GM20000 (cell line): Measurements from ENCODE around the gene GALNT11.
A peak's percentile ranks its signal among the peaks of the same experiment; 100 is the strongest.
"Not testable (repeated sequence)": the region's sequence is repeated elsewhere in the genome, so short reads cannot be mapped to it uniquely, and the experiment has no call there.

Source experiments
- DNase-seq: peaks from one replicate; pipeline ENCODE4 v3.0.0; 2012; ENCODE audit warnings: low spot score
- TF ChIP-seq, protein P1 (sequence below): IDR thresholded peaks from 2 replicates; pipeline ENCODE4 v1.5.1; 2012; ENCODE audit warnings: mild to moderate bottlenecking, control low read depth; ENCODE audit errors: extremely low read depth, missing control alignments

Gene GALNT11

DNA sequence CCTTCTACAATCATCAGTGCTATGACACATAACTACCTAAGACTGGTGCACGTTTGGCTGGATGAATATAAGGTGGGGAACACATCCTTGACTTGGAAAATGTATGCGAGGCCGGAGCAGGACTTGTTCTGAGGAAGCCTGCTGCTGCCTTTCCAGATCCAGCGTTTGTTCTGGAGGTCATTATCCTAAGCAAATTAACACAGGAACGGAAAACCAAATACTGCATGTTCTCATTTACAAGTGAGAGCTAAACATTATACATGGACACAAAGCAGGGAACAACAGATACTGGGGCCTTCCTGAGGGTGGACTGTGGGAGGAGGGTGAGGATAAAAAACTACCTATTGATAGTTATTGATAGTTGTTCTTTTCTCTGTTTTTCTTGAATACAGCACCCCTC, 10.8 kb upstream of the GALNT11 start:
- TF ChIP-seq, protein P1, sequence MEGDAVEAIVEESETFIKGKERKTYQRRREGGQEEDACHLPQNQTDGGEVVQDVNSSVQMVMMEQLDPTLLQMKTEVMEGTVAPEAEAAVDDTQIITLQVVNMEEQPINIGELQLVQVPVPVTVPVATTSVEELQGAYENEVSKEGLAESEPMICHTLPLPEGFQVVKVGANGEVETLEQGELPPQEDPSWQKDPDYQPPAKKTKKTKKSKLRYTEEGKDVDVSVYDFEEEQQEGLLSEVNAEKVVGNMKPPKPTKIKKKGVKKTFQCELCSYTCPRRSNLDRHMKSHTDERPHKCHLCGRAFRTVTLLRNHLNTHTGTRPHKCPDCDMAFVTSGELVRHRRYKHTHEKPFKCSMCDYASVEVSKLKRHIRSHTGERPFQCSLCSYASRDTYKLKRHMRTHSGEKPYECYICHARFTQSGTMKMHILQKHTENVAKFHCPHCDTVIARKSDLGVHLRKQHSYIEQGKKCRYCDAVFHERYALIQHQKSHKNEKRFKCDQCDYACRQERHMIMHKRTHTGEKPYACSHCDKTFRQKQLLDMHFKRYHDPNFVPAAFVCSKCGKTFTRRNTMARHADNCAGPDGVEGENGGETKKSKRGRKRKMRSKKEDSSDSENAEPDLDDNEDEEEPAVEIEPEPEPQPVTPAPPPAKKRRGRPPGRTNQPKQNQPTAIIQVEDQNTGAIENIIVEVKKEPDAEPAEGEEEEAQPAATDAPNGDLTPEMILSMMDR = no peak
- no peak for DNase-seq

DNA sequence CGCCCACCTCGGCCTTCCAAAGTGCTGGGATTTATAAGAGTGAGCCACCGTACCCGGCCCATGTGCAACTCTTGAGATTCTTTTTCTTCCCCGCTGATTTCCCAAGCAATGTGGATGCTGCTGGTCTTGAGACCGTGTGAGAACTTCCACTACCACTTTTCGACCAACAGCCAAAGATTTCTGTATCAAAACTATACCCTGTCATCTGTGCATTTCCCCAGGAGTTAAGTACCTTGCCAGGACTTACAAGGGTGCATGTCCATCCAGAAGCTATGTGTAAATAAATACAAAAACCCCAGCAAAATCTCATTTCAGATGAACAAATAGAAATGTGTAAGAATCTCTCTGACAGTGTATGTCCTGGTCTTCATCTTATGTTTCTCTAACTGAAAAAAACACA, 9.9 kb upstream of the GALNT11 start:
- no peak for DNase-seq
- TF ChIP-seq, protein P1 = no peak

DNA sequence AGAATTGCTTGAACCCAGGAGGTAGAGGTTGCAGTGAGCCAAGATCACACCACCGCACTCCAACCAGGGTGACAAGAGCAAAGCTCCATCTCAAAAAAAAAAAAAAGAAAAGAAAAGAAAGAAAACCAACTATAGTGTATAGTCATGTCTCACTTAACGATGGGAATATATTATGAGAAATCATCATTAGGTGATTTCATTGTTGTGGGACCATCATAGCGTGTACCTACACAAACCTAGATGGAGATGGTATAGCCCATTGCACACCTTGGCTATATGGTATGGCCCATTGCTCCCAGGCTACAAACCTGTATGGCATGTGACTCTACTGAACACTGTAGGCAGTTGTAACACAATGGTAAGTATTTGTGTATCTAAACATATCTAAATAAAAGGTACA, 8.5 kb upstream of the GALNT11 start:
- no peak for DNase-seq
- TF ChIP-seq, protein P1 = no peak

DNA sequence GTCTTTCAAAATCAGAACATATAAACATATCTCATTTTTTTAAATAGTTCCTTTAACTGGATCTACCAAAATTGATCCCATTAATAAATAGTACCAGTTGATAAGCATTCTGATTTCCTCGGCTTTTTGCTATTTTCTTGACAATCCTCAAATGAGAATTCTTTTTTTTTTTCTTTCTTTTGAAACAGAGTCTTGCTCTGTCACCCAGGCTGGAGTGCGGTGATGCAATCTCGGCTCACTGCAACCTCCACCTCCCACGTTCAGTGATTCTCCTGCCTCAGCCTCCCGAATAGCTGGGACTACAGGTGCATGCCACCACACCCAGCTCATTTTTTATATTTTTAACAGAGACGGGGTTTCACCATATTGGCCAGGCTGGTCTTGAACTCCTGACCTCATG, 7.8 kb upstream of the GALNT11 start:
- not testable (repeated sequence) for DNase-seq

DNA sequence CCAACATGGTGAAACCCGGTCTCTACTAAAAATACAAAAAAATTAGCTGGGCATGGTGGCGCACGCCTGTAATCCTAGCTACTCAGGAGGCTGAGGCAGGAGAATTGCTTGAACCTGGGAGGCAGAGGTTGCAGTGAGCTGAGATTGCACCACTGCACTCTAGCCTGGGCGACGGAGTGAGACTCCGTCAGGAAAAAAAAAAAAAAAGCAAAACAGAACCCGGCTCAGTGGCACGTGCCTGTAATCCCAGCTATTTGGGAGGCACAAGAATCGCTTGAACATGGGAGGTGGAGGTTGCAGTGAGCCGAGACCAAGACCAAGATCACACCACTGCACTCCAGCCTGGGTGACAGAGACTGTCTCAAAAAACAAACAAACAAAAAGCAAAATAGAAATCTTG, 3.7 kb upstream of the GALNT11 start:
- DNase-seq = not testable (repeated sequence)

DNA sequence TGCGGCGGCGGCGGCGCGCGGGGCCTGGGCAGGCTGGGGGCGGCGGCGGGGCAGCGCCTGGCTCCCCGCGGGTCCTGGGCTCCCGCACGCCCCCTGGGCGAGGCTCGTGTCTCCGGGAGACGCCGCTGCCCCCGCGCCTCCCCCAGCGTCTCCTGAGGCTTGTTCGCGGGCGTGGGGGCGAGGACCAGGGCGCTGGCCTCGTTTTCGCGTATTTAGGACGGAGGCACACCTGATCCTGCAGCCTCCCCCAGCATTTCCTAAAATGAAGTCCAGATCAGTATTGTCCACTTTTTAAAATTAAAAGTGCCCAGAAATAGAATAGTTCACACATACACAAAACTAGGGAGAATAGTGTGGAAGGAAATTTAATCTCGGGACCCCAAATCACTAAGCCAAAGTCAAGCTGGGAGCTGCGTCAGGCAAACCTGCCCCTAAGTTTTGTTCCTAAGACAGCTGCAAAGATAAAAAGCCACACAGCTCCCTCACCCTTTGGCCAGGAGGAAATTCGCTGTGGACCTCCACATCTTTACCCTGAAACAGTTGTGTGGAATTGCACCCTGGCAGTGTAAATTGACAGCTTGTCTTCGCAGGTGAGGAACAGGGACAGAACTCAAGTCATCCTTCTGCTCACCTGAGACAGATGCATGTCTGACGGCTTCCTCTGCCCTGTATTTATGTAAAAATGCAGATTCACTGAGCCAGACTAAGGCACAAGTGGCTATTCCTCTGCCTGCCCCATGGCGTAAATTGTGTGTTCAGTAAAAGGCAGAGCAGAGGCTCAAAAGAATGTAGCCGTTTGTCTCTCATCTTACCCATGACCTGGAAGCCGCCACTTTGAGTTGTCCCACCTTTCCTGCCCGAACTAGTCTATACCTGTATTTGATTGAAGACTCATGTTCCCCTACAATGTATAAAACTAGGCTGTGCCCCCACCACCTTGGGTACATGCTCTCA, 740 bp downstream of the GALNT11 start:
- no peak for DNase-seq
- TF ChIP-seq, protein P1 = no peak

DNA sequence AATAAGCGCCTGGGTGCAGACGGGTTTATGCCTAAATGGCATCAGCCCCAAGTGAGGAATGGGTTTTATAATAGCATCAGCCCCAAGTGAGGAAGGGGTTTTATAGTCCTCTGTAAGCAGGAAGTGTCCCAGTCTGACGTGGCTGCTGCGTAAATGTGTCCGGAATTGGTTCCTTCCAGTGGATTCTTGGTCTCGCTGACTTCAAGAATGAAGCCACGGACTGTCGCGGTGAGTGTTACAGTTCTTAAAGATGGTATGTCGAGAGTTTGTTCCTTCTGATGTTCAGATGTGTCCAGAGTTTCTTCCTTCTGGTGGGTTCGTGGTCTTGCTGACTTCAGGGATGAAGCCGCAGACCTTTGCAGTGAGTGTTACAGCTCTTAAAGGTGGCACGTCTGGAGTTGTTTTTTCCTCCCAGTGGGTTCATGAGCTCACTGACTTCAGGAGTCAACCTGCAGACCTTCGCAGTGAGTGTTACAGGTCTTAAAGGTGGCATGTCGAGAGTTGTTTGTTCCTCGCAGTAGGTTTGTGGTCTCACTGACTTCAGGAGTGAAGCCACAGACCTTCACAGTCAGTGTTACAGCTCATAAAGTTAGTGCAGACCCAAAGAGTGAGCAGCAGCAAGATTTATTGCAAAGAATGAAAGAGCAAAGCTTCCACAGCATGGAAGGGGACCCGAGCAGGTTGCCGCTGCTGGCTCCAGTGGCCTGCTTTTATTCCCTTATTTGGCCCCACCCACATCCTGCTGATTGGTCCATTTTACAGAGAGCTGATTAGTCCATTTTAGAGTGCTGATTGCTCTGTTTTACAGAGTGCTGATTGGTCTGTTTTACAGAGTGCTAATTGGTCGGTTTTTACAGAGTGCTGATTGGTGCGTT, 2.3 kb downstream of the GALNT11 start:
- DNase-seq = not testable (repeated sequence)

DNA sequence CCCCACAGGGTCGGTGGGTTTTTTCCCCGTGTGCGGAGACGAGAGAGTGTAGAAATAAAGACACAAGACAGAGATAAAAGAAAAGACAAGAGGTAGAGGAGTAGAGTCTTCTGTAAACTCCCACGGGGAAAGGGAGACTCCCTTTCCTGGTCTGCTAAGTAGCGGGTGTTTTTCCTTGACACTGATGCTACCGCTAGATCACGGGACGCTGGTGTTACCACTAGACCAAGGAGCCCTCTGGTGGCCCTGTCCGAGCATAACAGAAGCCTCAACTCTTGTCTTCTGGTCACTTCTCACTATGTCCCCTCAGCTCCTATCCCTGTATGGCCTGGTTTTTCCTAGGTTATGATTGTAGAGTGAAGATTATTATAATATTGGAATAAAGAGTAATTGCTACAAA, 4.6 kb downstream of the GALNT11 start:
- not testable (repeated sequence) for DNase-seq
- TF ChIP-seq, protein P1 = peak; percentile 6

DNA sequence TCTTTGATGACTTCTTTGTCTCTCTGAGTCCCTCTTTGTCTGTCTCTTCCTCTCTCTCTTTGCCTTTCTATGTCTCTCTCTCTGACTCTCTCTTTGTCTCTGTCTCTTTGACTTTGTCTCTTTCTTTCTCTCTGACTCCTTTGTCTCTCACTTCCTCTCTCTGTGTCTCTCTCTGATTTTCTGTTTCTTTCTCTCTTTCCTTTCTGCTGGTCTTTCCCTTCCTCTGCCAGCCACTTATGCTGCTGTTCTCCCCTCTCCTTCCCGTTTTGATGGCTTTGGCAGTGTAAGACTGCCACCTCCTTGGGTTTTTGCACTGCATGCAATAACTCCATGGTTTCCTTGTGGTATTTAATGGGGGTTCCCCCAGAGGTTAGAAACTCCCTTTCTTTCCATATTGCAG, 5.2 kb downstream of the GALNT11 start:
- DNase-seq = not testable (repeated sequence)
